NCI-H2081 (cell line): ENCODE results near the gene CRAMP1.

Source experiments
- DNase-seq, 2 experiments: peaks; one replicate each; lab custom pipeline; 2025; lab: John Stamatoyannopoulos, UW

Gene CRAMP1

DNA sequence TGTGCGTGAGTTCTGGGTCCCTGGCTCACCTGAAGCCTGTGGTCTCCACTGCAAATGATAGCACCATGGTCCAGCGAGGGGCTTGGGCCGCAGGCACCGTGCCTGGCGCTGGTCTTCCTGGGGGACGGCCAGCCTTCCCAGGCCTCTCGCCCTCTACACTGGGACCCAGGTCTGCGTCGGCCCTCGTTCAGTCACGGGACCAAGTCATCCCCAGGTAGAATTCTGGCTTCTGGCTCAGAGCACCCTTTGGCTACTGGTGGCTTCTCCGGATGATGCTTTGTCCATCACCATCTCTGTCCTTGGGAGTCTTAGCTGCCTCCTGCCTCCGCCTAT lies 20.4 kb downstream of the CRAMP1 start:
- DNase-seq, result no peak

- no peak for DNase-seq
Measured at GRCh38 chr16:1633310-1633709, 21.1 kb downstream of the CRAMP1 start.

DNA sequence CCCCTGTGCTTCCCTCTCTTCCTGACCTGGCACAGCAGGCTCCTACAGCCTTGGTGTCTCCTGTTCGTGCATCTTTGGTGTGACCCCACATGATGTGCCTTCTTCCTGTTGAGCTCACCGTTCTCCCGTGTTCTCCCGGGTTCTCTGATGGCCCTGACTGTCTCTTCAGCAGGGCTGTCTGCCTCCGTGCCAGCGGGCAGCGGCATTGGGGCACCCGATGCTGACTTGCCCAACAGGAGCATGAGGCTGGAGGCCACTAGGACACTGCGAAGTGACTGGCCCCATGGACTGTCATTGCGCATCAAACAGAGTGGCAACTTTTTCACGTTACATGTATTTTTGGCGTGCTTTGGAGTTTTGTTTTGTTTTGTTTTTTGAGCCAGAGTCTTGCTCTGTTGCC lies 22.4 kb downstream of the CRAMP1 start:
- DNase-seq, result no peak

DNA sequence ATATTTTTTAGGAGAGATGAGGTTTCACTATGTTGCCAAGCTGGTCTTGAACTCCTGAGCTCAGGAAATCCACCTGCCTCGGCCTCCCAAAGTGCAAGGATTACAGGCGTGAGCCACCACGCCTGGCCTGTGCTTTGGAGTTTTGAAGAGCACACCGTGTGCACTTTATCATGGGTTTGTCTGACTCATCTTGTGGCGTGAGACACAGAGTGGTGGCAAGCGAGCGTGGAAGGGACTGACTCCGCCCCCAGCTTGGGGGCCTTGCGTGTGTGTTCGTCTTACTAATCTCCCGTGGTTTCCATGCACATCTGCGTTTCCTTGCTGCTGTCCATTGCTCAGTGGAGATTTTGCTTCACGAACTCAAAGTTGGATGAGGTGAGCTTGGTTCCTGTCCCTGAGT lies 22.9 kb downstream of the CRAMP1 start:
- DNase-seq, result no peak

GRCh38 chr16:1637526-1637925 lies 25.4 kb downstream of the CRAMP1 start:
- no peak for DNase-seq

- DNase-seq, result no peak
Measured at GRCh38 chr16:1638757-1639156, 26.6 kb downstream of the CRAMP1 start.

DNA sequence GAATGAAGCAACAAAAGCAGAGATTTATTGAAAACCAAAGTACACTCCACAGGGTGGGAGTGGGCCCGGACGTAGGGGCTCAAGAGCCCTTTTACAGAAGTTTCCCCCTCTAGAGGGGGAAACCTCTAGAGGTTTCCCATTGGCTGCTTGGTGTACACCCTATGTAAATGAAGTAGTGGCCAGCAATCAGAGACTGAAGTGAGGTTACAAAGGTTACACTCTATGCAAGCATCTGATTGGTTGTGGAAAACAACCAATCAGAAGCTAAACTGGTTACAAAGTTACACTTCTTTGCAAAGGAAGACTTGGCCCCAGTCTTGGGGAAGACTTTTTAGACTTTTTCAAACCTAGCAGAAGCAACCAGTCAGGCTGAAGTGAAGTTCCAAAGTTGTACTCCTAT lies 27.1 kb downstream of the CRAMP1 start:
- DNase-seq, result no peak

DNA sequence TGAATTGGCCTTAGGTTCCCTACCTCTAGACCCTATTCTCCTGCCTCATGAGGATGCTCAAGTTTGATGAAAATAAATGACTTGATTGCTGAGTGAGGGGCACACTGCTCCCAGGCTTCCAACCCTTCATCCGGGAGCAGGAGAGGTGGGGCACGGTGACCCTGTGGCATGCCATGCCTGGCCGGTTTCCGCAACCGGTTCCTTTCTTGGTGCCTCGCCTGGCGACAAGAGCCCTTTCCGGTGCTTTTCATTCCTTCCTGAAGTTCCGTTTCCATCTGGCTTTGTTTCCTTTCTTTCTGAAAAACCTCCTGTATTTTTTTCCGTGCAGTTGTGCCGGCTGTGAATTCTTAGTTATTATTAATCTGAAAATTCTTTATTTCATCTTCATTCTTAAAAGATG lies 27.7 kb downstream of the CRAMP1 start:
- no peak for DNase-seq

DNA sequence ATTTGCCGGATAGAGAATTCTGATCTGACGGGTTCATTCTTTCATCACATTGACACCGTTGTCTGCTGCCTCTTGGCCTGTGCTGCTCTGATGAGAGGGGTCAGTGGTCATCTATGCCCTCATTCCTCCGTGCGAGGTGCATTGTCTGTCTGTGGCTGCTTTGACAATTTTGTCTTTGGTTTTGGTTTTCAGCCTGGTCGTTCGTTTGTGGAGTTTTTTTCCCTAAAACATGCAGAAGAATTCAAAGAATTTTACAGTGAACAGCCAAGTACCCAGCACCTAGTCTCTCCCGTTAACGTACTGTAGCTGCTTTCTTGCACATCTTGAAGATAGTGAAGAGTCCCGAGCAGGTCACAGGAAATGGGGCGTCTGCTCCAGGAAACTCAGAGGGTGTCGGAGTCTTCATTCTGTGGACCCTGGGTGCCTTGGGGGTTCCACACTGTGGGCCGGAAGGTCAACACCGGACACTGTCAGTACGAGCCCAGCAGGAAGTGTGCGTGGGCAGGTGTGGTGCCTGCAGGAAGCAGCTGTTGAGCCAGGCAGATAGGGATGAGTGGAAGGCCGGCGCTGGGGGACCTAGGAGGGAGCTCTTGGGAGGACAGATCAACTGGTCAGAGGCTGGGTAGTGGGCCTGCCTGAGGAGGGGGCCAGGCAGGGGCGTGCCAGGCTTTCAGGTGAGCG lies 28.2 kb downstream of the CRAMP1 start:
- no peak for DNase-seq

DNA sequence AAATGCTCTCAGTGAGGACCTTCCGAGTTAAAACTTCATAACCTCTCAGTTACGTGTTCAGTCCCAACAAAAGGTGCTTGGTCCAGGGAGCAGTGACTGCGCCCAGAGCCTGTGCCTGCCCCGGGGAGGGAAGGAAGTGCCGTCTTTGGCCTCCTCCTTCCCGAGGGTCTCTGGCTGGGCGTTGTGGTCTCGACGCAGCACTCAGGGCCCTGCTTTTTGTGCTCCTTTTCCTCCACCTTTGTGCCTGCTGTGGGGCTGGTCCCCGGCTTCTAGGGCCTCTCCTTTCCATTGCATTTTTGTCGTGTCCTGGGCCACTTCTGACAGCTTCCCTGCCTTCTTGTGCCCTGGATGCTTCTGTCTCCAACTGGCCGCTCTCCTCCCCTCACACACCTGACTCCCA lies 29.1 kb downstream of the CRAMP1 start:
- DNase-seq, result no peak

DNA sequence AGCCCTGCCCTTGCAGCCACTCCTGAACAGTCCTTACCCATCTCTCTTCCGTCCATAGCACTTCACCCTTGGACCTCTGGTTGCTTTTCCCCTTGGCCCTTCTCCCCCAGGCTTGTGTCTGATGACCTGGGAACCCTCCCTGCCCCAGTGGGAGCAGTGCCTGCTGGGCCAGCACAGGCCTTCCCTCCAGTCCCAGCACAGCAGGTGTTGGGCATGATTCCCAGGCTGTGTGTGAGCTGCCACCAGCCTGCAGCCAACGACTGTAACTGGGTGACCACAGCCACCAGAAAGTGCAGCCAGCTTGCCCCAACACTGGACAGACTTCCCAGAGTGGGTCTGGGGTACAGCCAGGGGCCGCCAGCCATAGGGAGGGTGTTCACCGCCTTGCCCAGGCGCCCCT lies 30.0 kb downstream of the CRAMP1 start:
- DNase-seq, result no peak

GRCh38 chr16:1642753-1643152 lies 30.6 kb downstream of the CRAMP1 start:
- DNase-seq, result no peak

- no peak for DNase-seq
Measured at GRCh38 chr16:1643521-1643920, 31.4 kb downstream of the CRAMP1 start.

DNA sequence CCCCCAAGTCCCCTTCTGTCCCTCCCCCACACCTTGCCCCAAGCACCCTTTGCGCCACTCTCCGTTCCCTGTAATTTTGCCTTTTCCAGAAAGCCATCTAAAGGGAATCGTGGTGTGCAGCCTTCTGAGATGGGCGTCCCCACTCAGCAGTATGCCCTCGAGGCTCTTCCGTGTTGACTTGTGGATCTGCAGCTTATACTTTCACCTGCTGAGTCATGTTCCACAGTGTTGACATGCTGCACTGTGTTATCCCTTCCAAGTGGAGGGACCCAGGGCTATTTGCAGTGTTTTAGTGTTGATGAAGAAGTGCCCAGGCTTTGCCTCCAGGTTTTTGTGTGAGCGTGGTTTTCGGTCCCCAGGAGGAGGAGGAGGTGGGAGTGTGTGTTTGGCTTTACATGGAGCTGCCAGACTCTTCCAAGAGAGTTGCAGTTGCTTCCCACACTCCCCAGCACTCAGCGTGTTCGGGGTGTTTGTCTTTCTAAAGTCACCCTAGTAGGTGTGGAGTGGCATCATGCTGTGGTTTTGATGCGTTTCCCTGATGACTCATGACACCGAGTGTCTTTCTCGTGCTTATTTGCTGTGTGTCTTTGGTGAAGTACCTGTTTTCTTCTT lies 33.9 kb downstream of the CRAMP1 start:
- peak; percentile 18 to 62 for DNase-seq

DNA sequence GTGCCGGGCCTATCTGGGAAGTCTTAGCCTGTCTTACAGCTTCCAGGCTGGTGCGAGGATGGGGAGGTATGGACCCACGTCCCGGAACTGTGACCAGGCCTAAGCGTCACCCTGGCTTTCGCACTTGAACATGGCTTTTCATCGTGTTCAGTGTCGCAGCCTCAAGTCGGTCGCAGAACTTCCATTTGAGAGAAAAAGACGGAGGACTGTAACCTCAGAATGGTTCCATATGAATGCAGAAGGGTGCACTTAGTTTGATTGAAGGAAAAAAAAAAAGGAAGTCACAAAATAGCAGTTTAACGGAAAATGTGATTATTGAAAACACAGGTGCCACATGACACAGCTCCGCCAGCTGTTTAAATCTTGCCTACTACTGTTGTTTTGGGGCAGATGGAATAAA lies 35.7 kb downstream of the CRAMP1 start:
- DNase-seq, result no peak

- DNase-seq, result no peak
Measured at GRCh38 chr16:1650131-1650530, 38.0 kb downstream of the CRAMP1 start.

DNA sequence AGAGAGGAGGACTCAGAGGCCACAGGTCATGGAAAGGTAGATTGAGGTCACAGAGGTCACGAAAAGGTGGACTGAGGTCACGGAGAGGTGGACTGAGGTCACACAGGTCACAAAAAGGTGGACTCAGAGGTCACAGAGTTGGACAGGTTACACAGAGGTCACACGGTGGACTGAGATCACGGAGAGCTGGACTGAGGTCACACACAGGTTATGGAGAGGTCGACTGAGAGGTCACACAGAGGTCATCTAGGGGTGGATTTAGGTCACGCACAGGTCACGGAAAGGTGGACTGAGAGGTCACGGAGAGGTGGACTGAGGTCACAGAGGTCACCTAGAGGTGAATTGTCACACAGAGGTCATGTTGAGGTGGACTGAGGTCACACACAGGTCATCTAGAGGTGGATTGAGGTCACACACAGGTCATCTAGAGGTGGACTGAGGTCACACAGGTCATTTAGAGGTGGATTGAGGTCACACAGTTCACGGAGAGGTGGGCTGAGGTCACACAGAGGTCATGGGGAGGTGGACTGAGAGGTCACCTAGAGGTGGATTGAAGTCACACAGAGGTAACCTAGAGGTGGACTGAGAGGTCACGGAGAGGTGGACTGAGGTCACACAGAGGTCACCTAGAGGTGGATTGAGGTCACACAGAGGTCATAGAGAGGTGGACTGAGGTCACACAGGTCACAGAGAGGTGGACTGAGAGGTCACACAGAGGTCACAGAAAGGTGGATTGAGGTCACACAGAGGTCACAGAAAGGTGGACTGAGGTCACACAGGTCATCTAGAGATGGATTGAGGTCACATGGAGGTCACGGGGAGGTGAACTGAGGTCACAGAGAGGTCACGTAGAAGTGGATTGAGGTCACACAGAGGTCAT lies 39.2 kb downstream of the CRAMP1 start:
- DNase-seq, result no peak

DNA sequence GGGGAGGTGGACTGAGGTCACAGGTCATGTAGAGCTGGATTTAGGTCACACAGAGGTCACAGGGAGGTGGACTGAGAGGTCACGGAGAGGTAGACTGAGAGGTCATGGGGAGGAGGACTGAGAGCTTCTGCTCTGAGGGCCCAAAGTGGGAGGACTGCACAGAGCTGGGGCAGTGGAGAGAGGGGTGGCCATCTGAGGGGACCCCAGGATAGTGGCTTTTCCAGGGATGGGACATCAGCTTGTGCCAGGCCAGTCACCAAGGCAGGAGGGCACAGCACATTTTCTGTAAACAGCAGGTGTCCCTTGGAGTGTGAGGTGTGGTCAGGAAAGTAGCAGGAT lies 39.8 kb downstream of the CRAMP1 start:
- DNase-seq, result no peak

DNA sequence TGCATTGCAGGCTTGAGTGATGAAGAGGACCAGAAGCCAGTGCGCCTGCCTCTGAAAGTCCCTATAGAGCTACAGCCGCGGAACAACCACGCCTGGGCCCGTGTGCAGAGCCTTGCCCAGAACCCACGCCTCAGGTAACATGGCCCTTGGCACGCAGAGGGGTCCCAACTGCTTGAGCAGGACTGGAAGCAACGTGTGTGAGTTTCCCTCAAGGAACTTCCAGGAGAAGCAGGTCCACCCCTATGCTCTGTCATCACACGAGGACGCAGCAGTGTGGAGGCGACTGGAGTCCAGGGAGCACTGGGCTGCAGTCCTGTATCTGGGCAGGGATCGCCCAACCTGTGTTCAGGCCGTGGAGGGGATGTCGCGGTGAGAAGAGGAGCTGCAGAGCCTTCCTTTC lies 40.9 kb downstream of the CRAMP1 start:
- DNase-seq, result no peak

- no peak for DNase-seq
Measured at GRCh38 chr16:1654505-1655268, 42.5 kb downstream of the CRAMP1 start.

GRCh38 chr16:1655269-1655807 lies 43.2 kb downstream of the CRAMP1 start:
- DNase-seq, result no peak
